NCI-H524 treated with DMSO at 0.1 percent for 48 hours (cell line): ENCODE results near the gene GSX2.
"Not testable (repeated sequence)": the region's sequence is repeated elsewhere in the genome, so short reads cannot be mapped to it uniquely, and the experiment has no call there.

Experiments
- DNase-seq: peaks from one replicate; lab custom pipeline; 2025; lab: John Stamatoyannopoulos, UW

GSX2 gene

GRCh38 chr4:54103190-54103574 is 3.2 kb downstream of the GSX2 start:
- DNase-seq = no peak

GRCh38 chr4:54104907-54105306 is 4.9 kb downstream of the GSX2 start:
- no peak for DNase-seq

GRCh38 chr4:54107951-54108748 is 8.2 kb downstream of the GSX2 start:
- DNase-seq = no peak

- DNase-seq = no peak
Observed at GRCh38 chr4:54109241-54110018, 9.5 kb downstream of the GSX2 start.

- DNase-seq = no peak
Observed at GRCh38 chr4:54110019-54110416, 10.1 kb downstream of the GSX2 start.

GRCh38 chr4:54113206-54113605 is 13.2 kb downstream of the GSX2 start:
- DNase-seq = not testable (repeated sequence)

GRCh38 chr4:54116246-54116645 is 16.3 kb downstream of the GSX2 start:
- not testable (repeated sequence) for DNase-seq

- no peak for DNase-seq
Observed at GRCh38 chr4:54118850-54119589, 19.1 kb downstream of the GSX2 start.

GRCh38 chr4:54120518-54120917 is 20.6 kb downstream of the GSX2 start:
- DNase-seq = no peak

- DNase-seq = no peak
Observed at GRCh38 chr4:54127660-54128059, 27.7 kb downstream of the GSX2 start.

GRCh38 chr4:54128694-54129093 is 28.7 kb downstream of the GSX2 start:
- DNase-seq = not testable (repeated sequence)

GRCh38 chr4:54139332-54139731 is 39.4 kb downstream of the GSX2 start:
- no peak for DNase-seq

- no peak for DNase-seq
Observed at GRCh38 chr4:54140287-54140686, 40.3 kb downstream of the GSX2 start.

GRCh38 chr4:54144199-54144598 is 44.2 kb downstream of the GSX2 start:
- no peak for DNase-seq

- no peak for DNase-seq
Observed at GRCh38 chr4:54144661-54145171, 44.8 kb downstream of the GSX2 start.

GRCh38 chr4:54146139-54146538 is 46.2 kb downstream of the GSX2 start:
- DNase-seq = no peak

- DNase-seq = no peak
Observed at GRCh38 chr4:54149323-54149722, 49.4 kb downstream of the GSX2 start.
